Osteocyte (in vitro differentiated cells): Measurements from ENCODE around the gene ZBED5. TPM values are rescaled to one million over a fixed set of nuclear protein-coding genes. Genes with fewer than 3 reads are reported as not detected.

ENCODE experiments used
- DNase-seq: peaks from one replicate; pipeline ENCODE4 v3.0.0; 2021; ENCODE audit warnings: mixed read lengths; ENCODE audit not compliant: unreplicated experiment; ENCODE audit errors: extremely low spot score
- H3K27ac Mint-ChIP-seq: one replicate; pipeline ENCODE4 v1.8.0; 2021; ENCODE audit warnings: mild to moderate bottlenecking, mixed read lengths; ENCODE audit not compliant: unreplicated experiment
- H3K27me3 Mint-ChIP-seq: one replicate; pipeline ENCODE4 v1.8.0; 2021; ENCODE audit warnings: mixed read lengths; ENCODE audit not compliant: unreplicated experiment
- H3K36me3 Mint-ChIP-seq: one replicate; pipeline ENCODE4 v1.8.0; 2021; ENCODE audit warnings: mixed read lengths; ENCODE audit not compliant: unreplicated experiment
- H3K4me1 Mint-ChIP-seq: one replicate; pipeline ENCODE4 v1.8.0; 2021; ENCODE audit warnings: mixed read lengths; ENCODE audit not compliant: unreplicated experiment
- H3K4me3 Mint-ChIP-seq: one replicate; pipeline ENCODE4 v1.8.0; 2021; ENCODE audit warnings: mild to moderate bottlenecking, moderate library complexity, mixed read lengths; ENCODE audit not compliant: unreplicated experiment
- H3K9me3 Mint-ChIP-seq: one replicate; pipeline ENCODE4 v1.8.0; 2021; ENCODE audit warnings: mixed read lengths; ENCODE audit not compliant: unreplicated experiment
- CTCF ChIP-seq: fragments of 200-600 bp; sonication (generic); IDR thresholded peaks from 2 replicates; pipeline ENCODE4 v1.5.0; 2021; ENCODE audit warnings: antibody characterized with exemption, mild to moderate bottlenecking, moderate library complexity
- long read RNA-seq: library from polyadenylated mRNA; unstranded; transcript quantifications from one replicate; pipeline ENCODE4 v2.0.0, GENCODE V29; 2021
- total RNA-seq: library from RNA; stranded (reverse); gene quantifications from 2 replicates; pipeline ENCODE4 v1.2.1, GENCODE V29; 2021

ZBED5 gene
- total RNA-seq: 48.0 and 48.6 TPM in 2 replicates
- long read RNA-seq, transcript ZBED5-201 (3 exons, 2,512 nt): major isoform, 31 of 50 reads
- long read RNA-seq, partial matches to known transcripts: 0 of 50 reads
- long read RNA-seq, other reads (novel, unspliced or antisense): 17 of 50 reads

GRCh38 chr11:10857709-10858438, at the start of gene ZBED5:
ZBED5 (minus strand) TSS chr11:10858053; CDS start chr11:10854945, 3,108 bp downstream.
- Mint-ChIP-seq H3K27me3 (no peaks in the 10 kb centered on the region), H3K27ac (peak within 1 kb of the TSS; percentile 99), H3K36me3 (peaks cover 25% of the 10 kb centered on the region), H3K9me3 (no peaks in the 10 kb centered on the region), H3K4me1 (peaks cover 22% of the 10 kb centered on the region), H3K4me3 (peak within 1 kb of the TSS; percentile 99)
- TF ChIP-seq CTCF: no peak
- peak; percentile 98 for DNase-seq

- H3K4me3 Mint-ChIP-seq: no peak overlapping the region
- H3K9me3 Mint-ChIP-seq: no peaks in the 10 kb centered on the region
- peak; percentile 44 for TF ChIP-seq CTCF
- no peaks in the 10 kb centered on the region for H3K36me3 Mint-ChIP-seq
- no peak for DNase-seq
- peak overlapping the region; percentile 53 for H3K27ac Mint-ChIP-seq
- no peaks in the 10 kb centered on the region for H3K27me3 Mint-ChIP-seq
- H3K4me1 Mint-ChIP-seq: peaks cover 50% of the 10 kb centered on the region
These were observed 48.7 kb upstream of the ZBED5 start for GRCh38 chr11:10906521-10906920.

GRCh38 chr11:10902301-10903063, 44.6 kb upstream of the ZBED5 start:
- Mint-ChIP-seq H3K27ac (peak overlapping the region; percentile 84), H3K4me3 (no peak overlapping the region), H3K36me3 (no peaks in the 10 kb centered on the region), H3K9me3 (no peaks in the 10 kb centered on the region), H3K4me1 (peaks cover 63% of the 10 kb centered on the region), H3K27me3 (no peaks in the 10 kb centered on the region)
- no peak for TF ChIP-seq CTCF
- no peak for DNase-seq

GRCh38 chr11:10900681-10901415, 43.0 kb upstream of the ZBED5 start:
- TF ChIP-seq CTCF: no peak
- Mint-ChIP-seq H3K9me3 (no peaks in the 10 kb centered on the region), H3K27me3 (no peaks in the 10 kb centered on the region), H3K4me3 (peak overlapping the region; percentile 30), H3K4me1 (peaks cover 49% of the 10 kb centered on the region), H3K27ac (peak overlapping the region; percentile 95), H3K36me3 (no peaks in the 10 kb centered on the region)
- DNase-seq: no peak
